ENCODE measurements around the gene UNK.
"Not testable (repeated sequence)": the region's sequence is repeated elsewhere in the genome, so short reads cannot be mapped to it uniquely, and the experiment has no call there.

DNA sequence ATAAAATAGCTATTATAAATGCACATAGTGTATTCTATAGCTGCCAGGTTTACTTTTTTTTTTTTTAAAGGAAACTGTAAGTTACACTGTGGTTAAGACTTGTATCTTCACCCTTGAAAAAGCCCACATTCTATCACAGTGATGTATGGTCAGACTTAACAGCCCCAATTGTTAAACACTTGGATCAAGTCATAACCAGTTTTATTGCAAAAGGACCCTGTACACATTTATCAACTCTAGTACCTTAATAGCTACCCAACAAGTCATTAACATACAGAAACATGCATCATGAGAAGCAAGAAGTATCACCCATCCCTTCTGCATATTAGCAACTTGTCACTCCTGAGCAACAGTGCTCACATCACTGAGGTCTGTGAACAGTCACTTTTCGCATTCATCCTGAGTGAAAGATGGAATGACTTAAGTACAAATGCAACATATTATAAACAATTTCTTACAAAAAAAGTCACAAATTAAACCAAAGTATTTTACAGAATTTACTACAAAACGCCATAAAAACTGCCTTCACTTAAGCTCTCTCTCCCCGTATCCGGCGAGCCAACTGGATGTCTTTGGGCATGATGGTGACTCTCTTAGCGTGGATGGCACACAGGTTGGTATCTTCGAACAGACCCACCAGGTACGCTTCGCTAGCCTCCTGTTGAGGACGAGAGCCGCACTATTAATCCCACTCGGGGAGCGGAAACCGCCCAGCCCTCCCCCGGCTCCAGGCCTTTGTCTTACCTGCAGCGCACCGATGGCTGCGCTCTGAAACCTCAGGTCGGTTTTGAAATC lies 6.3 kb upstream of the UNK start:
- TF ChIP-seq HDGF (IDR thresholded peaks at IDR 0.05; ENCODE audit: borderline replicate concordance); NFRKB (IDR thresholded peaks at IDR 0.05); ARNT (IDR thresholded peaks at IDR 0.05); SUZ12 (IDR thresholded peaks at IDR 0.05); PKNOX1 (IDR thresholded peaks at IDR 0.05); FOXA1 (IDR thresholded peaks at IDR 0.05); ELF4 (IDR thresholded peaks at IDR 0.05); SP1 (IDR thresholded peaks at IDR 0.05): not testable (repeated sequence)

Data from HEK293T (cell line).